ENCODE results near the gene ATXN7L1. TPM values are rescaled to one million over a fixed set of nuclear protein-coding genes. Genes with fewer than 3 reads are reported as not detected.

Gene ATXN7L1
- total and polyA plus RNA-seq, 2 of the 4 experiments (the other 2 are of a cell fraction), result 3.5 to 4.3 TPM

- WGBS, 2 experiments (ENCODE audit: extremely low coverage in 2 of 2, insufficient read length in 1 of 2), result no CpG with 5 or more reads among the region's 3 CpGs
- H3K4me2 ChIP-seq (ENCODE audit: low read depth, low read length), result no peak overlapping the region
- no peaks in the 10 kb centered on the region for H3K36me3 ChIP-seq (ENCODE audit: control insufficient read depth, insufficient read depth, low read length)
- H3K9ac ChIP-seq (ENCODE audit: low read depth, low read length), result no peak overlapping the region
- CTCF ChIA-PET, result no interaction called here
- dilution Hi-C loops (cut with HindIII; ENCODE audit: low sequenced_read_pairs, unreplicated experiment), result no loop called here
- in situ Hi-C loops (cut with MboI; ENCODE audit: low sequenced_read_pairs), result no loop called here
- no peaks in the 10 kb centered on the region; the same call in 1 of the 2 replicates for H3K9me1 ChIP-seq (ENCODE audit: insufficient read depth, low read length)
- no peak overlapping the region for H3K14ac ChIP-seq (replicated peaks; ENCODE audit: low read depth, low read length)
- H4K8ac ChIP-seq (ENCODE audit: low read depth in 2 of 2, low read length in 2 of 2), result no peak overlapping the region
- H2AK9ac ChIP-seq (replicated peaks; ENCODE audit: low read depth, low read length, poor library complexity), result no peak overlapping the region
- H2AFZ ChIP-seq (replicated peaks; ENCODE audit: low read length, poor library complexity), result no peak overlapping the region
- no TSS peak for BruUV-seq (replicated peaks)
- H3K9me3 ChIP-seq (ENCODE audit: control insufficient read depth, insufficient read depth, low read length), result peaks cover 9% of the 10 kb centered on the region
- no peak overlapping the region for H2BK120ac ChIP-seq (ENCODE audit: low read depth, low read length)
- POLR2A ChIA-PET (ENCODE audit: unreplicated experiment), result no interaction called here
- TF ChIP-seq CEBPB (IDR thresholded peaks at IDR 0.05; ENCODE audit: low read depth, low read length) (no peak), MAFK (IDR thresholded peaks at IDR 0.05; ENCODE audit: low read depth, low read length) (no peak), SMC3 (IDR thresholded peaks at IDR 0.05; ENCODE audit: low read depth, low read length) (no peak), FOS (IDR thresholded peaks at IDR 0.05; ENCODE audit: low read depth, low read length) (no peak), BHLHE40 (IDR thresholded peaks at IDR 0.05; ENCODE audit: low read depth, low read length) (no peak), MAZ (IDR thresholded peaks at IDR 0.05; ENCODE audit: borderline replicate concordance, low read depth, low read length) (no peak), RCOR1 (IDR thresholded peaks at IDR 0.05; ENCODE audit: insufficient replicate concordance, low read length) (no peak), USF2 (IDR thresholded peaks at IDR 0.05; ENCODE audit: low read depth, low read length) (no peak), CTCF (conservative IDR thresholded peaks at IDR 0.05; ENCODE audit: low read depth, low read length) (no peak), RFX5 (IDR thresholded peaks at IDR 0.05; ENCODE audit: low read depth, low read length) (no peak), CHD1 (IDR thresholded peaks at IDR 0.05; ENCODE audit: low read depth, low read length) (no peak), MXI1 (IDR thresholded peaks at IDR 0.05; ENCODE audit: borderline replicate concordance, low read depth, low read length) (no peak), RAD21 (IDR thresholded peaks at IDR 0.05; ENCODE audit: low read length) (no peak), NFE2L2 (IDR thresholded peaks at IDR 0.05; ENCODE audit: low read depth, low read length) (no peak), POLR2A (IDR thresholded peaks at IDR 0.05; ENCODE audit: low read depth, low read length) (no peak)
- TF ChIP-seq, protein P1, sequence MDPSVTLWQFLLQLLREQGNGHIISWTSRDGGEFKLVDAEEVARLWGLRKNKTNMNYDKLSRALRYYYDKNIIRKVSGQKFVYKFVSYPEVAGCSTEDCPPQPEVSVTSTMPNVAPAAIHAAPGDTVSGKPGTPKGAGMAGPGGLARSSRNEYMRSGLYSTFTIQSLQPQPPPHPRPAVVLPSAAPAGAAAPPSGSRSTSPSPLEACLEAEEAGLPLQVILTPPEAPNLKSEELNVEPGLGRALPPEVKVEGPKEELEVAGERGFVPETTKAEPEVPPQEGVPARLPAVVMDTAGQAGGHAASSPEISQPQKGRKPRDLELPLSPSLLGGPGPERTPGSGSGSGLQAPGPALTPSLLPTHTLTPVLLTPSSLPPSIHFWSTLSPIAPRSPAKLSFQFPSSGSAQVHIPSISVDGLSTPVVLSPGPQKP (IDR thresholded peaks at IDR 0.05; ENCODE audit: borderline replicate concordance, low read depth, low read length), result no peak
- no peak overlapping the region for H3K4ac ChIP-seq (ENCODE audit: low read depth, low read length)
- H4K5ac ChIP-seq (ENCODE audit: low read depth, low read length), result no peak overlapping the region
- H3K4me1 ChIP-seq (ENCODE audit: control insufficient read depth, insufficient read depth, low read length), result peaks cover 3% of the 10 kb centered on the region; the same call in 1 of the 2 replicates
- intact Hi-C loops (cut with micrococcal nuclease), result no loop called here
- H2AK5ac ChIP-seq (ENCODE audit: low read depth, low read length), result no peak overlapping the region
- H3K27ac ChIP-seq (ENCODE audit: insufficient read depth, low read length), result no peak overlapping the region
- no peak for DNase-seq
- no peak overlapping the region for H2BK15ac ChIP-seq (ENCODE audit: low read depth, low read length)
- H4K20me1 ChIP-seq (ENCODE audit: insufficient read depth, low read length), result no peaks in the 10 kb centered on the region
- no peaks in the 10 kb centered on the region for H3K27me3 ChIP-seq (ENCODE audit: control insufficient read depth, insufficient read depth, low read length)
- no peak overlapping the region for H3K4me3 ChIP-seq (ENCODE audit: insufficient read depth, low read depth, low read length)
- no peak overlapping the region for H2BK20ac ChIP-seq (ENCODE audit: low read depth, low read length)
- H3K56ac ChIP-seq (ENCODE audit: extremely low read depth, insufficient read depth, low read length), result no peak overlapping the region
- ATAC-seq (ENCODE audit: low read depth), result no peak
- H2BK5ac ChIP-seq (ENCODE audit: low read depth, low read length, poor library complexity, severe bottlenecking), result no peak overlapping the region
- no peak overlapping the region for H3K23ac ChIP-seq (ENCODE audit: low read depth, low read length)
- H3K18ac ChIP-seq (ENCODE audit: low read depth, low read length), result no peak overlapping the region
- no peaks in the 10 kb centered on the region; a peak in 1 of 4 replicates for H3K79me1 ChIP-seq (ENCODE audit: low read depth in 1 of 2, low read length in 2 of 2)
- no peak overlapping the region for H4K91ac ChIP-seq (ENCODE audit: insufficient read depth, low read depth, low read length)
Observed at GRCh38 chr7:105712877-105713276, 163.5 kb downstream of the ATXN7L1 start.

All from IMR-90 (cell line).